Measurements from ENCODE around the gene CEP170B. TPM values are rescaled to one million over a fixed set of nuclear protein-coding genes. Genes with fewer than 3 reads are reported as not detected.
"Not testable (repeated sequence)": the region's sequence is repeated elsewhere in the genome, so short reads cannot be mapped to it uniquely, and the experiment has no call there.

Gene CEP170B
- total and polyA plus RNA-seq, 12 donors: 2.4 to 29.4 (median 18.3) TPM

DNA sequence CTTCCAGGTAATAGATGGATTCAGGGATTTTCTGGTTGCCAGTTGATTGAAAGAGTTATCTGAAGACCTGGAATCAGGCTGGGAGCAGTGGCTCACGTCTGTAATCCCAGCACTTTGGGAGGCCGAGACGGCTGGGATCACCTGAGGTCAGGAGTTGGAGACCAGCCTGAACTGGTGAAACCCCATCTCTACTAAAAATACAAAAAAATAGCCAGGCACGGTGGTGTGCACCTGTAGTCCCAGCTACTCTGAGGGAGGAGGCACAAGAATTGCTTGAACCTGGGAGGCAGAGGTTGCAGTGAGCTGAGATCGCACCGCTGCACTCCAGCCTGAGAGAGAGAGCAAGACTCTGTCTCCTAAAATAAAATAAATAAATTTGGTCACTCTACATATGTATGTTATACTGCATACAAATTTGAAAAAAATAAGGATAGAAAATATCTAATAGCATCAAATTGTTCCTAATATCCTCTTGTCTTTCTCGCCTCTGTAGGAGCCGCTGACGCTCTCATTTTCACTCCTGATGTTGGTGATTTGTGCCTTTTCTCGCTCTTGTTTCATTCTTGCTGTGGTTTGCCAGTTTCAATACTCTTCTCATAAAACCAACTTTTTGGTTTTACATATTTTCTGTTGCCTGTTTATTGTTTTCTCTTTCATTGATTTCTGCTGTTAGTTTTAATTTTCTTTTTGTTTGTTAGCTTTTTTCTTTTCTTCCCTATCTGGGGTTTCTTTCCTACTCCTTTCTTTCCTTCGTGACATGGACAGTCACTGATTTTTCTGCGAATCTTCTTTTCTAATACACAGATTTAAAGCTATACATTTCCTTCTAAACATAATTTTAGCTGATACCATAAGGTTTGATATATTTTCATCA, 35.8 kb downstream of the CEP170B start:
- no peak for DNase-seq
- Histone ChIP-seq H3K27me3 (peaks cover 9% of the 10 kb centered on the region), H3K36me3 (replicated peaks in 1 of 2) (no peaks in the 10 kb centered on the region), H3K4me3 (no peak overlapping the region), H3K4me1 (replicated peaks in 1 of 2) (peaks cover 6% of the 10 kb centered on the region in 2 donors), H3K9me3 (replicated peaks in 1 of 3) (no peaks in the 10 kb centered on the region), H3K27ac (no peak overlapping the region)
- TF ChIP-seq, protein P1, sequence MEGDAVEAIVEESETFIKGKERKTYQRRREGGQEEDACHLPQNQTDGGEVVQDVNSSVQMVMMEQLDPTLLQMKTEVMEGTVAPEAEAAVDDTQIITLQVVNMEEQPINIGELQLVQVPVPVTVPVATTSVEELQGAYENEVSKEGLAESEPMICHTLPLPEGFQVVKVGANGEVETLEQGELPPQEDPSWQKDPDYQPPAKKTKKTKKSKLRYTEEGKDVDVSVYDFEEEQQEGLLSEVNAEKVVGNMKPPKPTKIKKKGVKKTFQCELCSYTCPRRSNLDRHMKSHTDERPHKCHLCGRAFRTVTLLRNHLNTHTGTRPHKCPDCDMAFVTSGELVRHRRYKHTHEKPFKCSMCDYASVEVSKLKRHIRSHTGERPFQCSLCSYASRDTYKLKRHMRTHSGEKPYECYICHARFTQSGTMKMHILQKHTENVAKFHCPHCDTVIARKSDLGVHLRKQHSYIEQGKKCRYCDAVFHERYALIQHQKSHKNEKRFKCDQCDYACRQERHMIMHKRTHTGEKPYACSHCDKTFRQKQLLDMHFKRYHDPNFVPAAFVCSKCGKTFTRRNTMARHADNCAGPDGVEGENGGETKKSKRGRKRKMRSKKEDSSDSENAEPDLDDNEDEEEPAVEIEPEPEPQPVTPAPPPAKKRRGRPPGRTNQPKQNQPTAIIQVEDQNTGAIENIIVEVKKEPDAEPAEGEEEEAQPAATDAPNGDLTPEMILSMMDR (IDR thresholded peaks at IDR 0.05): no peak
- no peak for TF ChIP-seq POLR2A (IDR thresholded peaks at IDR 0.05)
- 82 to 89% (median 87%) methylated on average over 12 of the region's 12 CpGs for WGBS, 4 donors
- intact Hi-C loops (cut with DNase I): no loop called here

DNA sequence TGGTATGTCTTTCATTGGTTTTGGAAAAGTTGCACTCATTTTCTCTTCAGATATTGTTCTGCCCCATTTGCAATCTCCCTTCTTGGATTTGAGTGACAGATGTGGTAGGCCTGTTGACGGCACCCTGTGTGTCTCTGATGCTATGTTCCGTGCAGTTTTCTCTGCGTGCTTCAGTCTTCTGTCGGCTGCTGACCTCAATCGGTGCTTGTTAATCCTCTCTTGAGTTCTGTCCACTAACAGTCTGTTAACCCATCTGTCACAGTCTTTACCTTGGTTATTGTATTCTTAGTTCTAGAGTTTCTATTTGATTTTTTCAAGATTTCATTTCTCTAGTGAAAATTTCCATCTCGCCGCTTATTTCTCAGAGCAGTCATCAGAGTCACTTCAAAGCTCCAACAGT, 38.9 kb downstream of the CEP170B start:
- peaks cover 9% of the 10 kb centered on the region for H3K27me3 ChIP-seq
- no peak for DNase-seq
- no peak overlapping the region for H3K4me3 ChIP-seq
- no peaks in the 10 kb centered on the region for H3K9me3 ChIP-seq (replicated peaks in 1 of 3)
- no peaks in the 10 kb centered on the region for H3K4me1 ChIP-seq (replicated peaks in 1 of 2)
- intact Hi-C loops (cut with DNase I): no loop called here
- TF ChIP-seq, protein P1 (IDR thresholded peaks at IDR 0.05): no peak
- TF ChIP-seq POLR2A (IDR thresholded peaks at IDR 0.05): no peak
- WGBS, 4 donors: 88 to 94% (median 92%) methylated on average over 7 of the region's 7 CpGs
- H3K36me3 ChIP-seq (replicated peaks in 1 of 2): no peaks in the 10 kb centered on the region
- no peak overlapping the region for H3K27ac ChIP-seq

DNA sequence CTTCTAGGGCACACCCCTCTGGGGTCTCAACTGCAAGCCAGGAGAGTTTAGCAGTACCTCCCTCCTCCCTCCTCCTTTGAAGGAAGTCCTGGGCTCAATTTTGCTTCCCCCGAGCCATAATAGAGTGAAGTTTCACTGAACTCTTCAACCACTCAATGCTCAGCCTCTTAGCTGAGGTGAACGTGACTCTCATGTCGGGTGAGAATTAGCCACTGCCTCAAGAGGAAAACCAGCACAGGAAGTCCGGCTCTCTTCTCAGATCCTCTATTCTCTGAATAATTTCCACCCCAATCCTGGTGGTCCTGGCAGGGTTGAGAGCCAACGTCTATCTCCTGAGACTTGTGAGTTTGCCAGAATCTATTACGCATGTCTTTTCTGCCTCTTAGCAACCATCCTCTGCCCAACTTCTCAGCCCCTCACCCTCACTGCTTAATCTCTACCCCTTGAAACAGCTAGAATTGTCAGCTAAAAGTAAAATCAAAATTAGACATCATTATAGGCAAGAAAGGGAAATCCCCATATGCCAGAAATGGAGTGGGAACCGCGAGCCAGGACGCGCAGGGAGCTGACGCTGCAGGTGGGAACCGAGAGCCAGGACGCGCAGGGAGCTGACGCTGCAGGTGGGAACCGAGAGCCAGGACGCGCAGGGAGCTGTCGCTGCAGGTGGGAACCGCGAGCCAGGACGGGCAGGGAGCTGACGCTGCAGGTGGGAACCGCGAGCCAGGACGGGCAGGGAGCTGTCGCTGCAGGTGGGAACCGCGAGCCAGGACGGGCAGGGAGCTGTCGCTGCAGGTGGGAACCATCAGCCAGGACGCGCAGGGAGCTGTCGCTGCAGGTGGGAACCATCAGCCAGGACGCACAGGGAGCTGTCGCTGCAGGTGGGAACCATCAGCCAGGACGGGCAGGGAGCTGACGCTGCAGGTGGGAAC, 39.8 kb downstream of the CEP170B start:
- DNase-seq; intact Hi-C loops (cut with DNase I); H3K9me3 ChIP-seq (replicated peaks in 1 of 3); H3K36me3 ChIP-seq (replicated peaks in 1 of 2); H3K27ac ChIP-seq; H3K4me3 ChIP-seq; H3K4me1 ChIP-seq (replicated peaks in 1 of 2); H3K27me3 ChIP-seq: not testable (repeated sequence)
- 62 to 72% (median 65%) methylated on average over 30 to 38 of the region's 38 CpGs for WGBS, 4 donors

DNA sequence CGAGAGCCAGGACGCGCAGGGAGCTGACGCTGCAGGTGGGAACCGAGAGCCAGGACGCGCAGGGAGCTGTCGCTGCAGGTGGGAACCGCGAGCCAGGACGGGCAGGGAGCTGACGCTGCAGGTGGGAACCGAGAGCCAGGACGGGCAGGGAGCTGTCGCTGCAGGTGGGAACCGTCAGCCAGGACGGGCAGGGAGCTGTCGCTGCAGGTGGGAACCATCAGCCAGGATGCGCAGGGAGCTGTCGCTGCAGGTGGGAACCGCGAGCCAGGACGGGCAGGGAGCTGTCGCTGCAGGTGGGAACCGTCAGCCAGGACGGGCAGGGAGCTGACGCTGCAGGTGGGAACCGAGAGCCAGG, 40.5 kb downstream of the CEP170B start:
- H3K27ac ChIP-seq; H3K9me3 ChIP-seq (replicated peaks in 1 of 3); H3K36me3 ChIP-seq (replicated peaks in 1 of 2); H3K4me3 ChIP-seq; DNase-seq; H3K27me3 ChIP-seq; intact Hi-C loops (cut with DNase I); H3K4me1 ChIP-seq (replicated peaks in 1 of 2): not testable (repeated sequence)
- 64 to 83% (median 72%) methylated on average over 21 to 28 of the region's 28 CpGs for WGBS, 4 donors

DNA sequence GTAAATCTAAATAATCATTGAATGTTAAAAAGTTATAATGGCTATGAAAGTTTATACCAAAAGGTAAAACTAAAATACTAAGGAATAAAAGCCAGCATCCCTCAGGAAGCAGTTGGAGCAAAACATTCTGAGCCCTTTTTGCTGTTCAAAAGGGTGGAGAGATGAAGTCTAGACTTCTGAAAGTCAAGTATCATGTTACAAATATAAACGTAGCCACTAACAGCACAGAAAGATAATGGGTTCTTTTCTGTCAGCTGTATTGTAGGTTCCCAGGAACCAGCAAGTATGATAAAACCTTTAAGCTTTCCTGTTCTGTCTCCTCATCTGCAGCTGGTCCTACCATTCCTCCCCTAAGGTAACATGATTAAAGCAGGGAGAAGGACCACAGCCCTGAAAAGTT, 43.2 kb downstream of the CEP170B start:
- H3K36me3 ChIP-seq (replicated peaks in 1 of 2): no peaks in the 10 kb centered on the region
- WGBS, 4 donors: 5 to 18% (median 9%) methylated on average over 1 of the region's 1 CpG
- intact Hi-C loops (cut with DNase I): no loop called here
- no peak overlapping the region for H3K4me3 ChIP-seq
- no peak for DNase-seq
- H3K27ac ChIP-seq: no peak overlapping the region
- no peaks in the 10 kb centered on the region for H3K4me1 ChIP-seq (replicated peaks in 1 of 2)
- H3K27me3 ChIP-seq: peaks cover 9% of the 10 kb centered on the region
- peaks cover 0 to 5% (median 0%) of the 10 kb centered on the region in 3 donors for H3K9me3 ChIP-seq (replicated peaks in 1 of 3)
- TF ChIP-seq POLR2A (IDR thresholded peaks at IDR 0.05): no peak
- TF ChIP-seq, protein P1 (IDR thresholded peaks at IDR 0.05): no peak
